Activated T-helper 1 cell treated with Interleukin-2 at 50 U/mL for 16 hours (primary cell): Measurements from ENCODE around the gene SPECC1.
"Not testable (repeated sequence)": the region's sequence is repeated elsewhere in the genome, so short reads cannot be mapped to it uniquely, and the experiment has no call there.

ENCODE experiments used
- DNase-seq: peaks from one replicate; pipeline ENCODE4 v3.0.0-alpha.2; 2020; ENCODE audit warnings: low read depth

Gene SPECC1, protein sequence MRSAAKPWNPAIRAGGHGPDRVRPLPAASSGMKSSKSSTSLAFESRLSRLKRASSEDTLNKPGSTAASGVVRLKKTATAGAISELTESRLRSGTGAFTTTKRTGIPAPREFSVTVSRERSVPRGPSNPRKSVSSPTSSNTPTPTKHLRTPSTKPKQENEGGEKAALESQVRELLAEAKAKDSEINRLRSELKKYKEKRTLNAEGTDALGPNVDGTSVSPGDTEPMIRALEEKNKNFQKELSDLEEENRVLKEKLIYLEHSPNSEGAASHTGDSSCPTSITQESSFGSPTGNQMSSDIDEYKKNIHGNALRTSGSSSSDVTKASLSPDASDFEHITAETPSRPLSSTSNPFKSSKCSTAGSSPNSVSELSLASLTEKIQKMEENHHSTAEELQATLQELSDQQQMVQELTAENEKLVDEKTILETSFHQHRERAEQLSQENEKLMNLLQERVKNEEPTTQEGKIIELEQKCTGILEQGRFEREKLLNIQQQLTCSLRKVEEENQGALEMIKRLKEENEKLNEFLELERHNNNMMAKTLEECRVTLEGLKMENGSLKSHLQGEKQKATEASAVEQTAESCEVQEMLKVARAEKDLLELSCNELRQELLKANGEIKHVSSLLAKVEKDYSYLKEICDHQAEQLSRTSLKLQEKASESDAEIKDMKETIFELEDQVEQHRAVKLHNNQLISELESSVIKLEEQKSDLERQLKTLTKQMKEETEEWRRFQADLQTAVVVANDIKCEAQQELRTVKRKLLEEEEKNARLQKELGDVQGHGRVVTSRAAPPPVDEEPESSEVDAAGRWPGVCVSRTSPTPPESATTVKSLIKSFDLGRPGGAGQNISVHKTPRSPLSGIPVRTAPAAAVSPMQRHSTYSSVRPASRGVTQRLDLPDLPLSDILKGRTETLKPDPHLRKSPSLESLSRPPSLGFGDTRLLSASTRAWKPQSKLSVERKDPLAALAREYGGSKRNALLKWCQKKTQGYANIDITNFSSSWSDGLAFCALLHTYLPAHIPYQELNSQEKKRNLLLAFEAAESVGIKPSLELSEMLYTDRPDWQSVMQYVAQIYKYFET

GRCh38 chr17:20009302-20010098 lies at the start of gene SPECC1:
Gene SPECC1, plus strand, starts transcription at chr17:20009359. Its CDS starts 87,293 bp downstream, at chr17:20096652.
- peak; percentile 82 for DNase-seq

GRCh38 chr17:19962954-19963353 lies 46.2 kb upstream of the SPECC1 start:
- not testable (repeated sequence) for DNase-seq

GRCh38 chr17:19973156-19973555 lies 36.0 kb upstream of the SPECC1 start:
- no peak for DNase-seq

DNA sequence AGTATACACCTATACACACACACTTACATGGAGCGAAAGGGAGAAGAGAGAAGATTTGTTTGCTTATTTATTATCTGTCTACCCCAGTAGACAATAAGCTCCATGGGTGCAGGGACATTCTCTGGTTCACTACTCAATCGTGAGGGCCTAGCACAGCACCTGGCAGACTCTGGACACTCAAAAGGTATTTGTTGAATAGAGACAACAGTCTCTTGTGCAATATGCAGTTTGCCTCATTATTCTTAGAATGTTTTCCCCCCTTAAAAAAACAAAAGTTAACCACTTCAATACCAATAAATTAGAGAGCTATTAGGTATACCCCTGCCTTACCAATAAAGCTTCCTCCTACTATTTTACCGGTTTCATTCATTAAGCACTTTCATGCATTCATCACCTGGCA lies 33.6 kb upstream of the SPECC1 start:
- DNase-seq: no peak

- peak; percentile 85 for DNase-seq
Observed at GRCh38 chr17:19977293-19978208, 31.6 kb upstream of the SPECC1 start, which contains the start of gene AKAP10. Gene AKAP10, minus strand, starts transcription at chr17:19977828. Its CDS starts 149 bp downstream, at chr17:19977679.

DNA sequence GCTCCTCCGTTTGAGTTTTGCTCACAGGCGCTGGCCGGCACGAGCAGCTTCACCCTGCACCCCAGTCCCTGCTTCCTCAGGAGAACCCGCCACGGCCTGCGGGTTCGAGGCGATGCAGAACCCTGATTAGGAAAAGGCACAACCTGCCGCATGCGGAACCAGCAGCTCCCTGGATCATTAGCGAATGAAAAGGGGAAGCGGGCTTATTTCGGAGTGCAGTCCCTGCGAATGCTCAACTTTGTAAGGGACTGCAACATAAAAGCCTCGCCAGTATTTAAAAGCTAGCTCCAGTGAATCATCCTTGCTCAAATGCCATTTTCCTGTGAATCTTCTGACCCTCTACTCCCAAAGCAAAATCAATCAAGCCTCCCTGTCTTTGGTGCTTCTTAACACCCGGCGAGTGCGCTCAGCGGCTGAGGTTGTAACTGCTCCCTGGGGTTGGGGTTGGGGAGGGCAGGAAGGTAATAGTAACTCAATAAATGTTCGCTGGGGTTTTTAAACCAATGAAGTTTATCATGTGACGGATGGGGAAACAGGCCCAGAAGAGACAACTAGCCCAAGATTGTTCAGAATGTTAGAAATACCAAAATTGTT lies 30.9 kb upstream of the SPECC1 start:
- no peak for DNase-seq

- DNase-seq: no peak
Observed at GRCh38 chr17:19978805-19979211, 30.4 kb upstream of the SPECC1 start.

GRCh38 chr17:19979917-19980770 lies 29.0 kb upstream of the SPECC1 start:
- DNase-seq: no peak

DNA sequence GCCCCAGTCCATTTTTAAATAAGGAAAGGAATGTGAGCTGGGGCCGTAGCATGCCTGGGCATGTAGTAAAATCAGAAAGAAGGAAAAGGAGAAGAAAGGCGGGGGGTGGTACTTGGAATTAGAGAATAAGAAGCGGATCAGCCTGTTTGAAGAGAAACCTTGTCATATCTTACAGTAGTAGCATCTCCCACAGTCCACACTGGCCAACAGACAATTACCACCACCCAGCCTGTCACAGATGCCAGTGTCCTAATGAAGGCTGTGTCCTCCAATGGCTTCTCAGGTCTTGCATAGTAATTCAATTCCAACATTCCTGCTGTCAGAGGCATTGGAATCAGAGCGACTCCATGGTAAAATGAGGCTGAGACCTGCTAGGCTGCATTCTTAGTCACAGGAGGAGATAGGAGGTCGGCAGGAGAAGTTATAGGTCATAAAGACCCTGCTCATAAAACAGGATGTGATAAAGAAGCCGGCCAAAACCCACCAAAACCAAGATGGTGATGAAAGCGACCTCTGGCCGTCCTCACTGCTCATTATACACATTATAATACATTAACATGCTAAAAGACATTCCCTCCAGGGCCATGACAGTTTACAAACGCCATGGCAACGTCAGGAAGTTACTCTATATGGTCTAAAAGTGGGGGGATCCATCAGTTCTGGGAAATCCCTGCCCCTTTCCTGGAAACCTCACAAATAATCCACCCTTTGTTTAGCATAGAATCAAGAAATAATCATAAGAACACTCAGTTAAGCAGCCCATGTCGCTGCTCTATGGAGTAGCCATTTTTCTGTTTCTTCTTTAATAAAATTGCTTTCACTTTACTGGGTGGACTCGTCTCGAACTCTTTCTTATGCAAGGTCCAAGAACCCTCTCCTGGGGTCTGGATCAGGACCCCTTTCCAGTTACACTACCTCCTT lies 22.0 kb upstream of the SPECC1 start:
- DNase-seq: no peak

- DNase-seq: no peak
Observed at GRCh38 chr17:19987897-19988296, 21.3 kb upstream of the SPECC1 start.

GRCh38 chr17:19991252-19991885 lies 17.8 kb upstream of the SPECC1 start:
- DNase-seq: no peak

GRCh38 chr17:19992803-19993713 lies 16.1 kb upstream of the SPECC1 start:
- peak; percentile 54 for DNase-seq

DNA sequence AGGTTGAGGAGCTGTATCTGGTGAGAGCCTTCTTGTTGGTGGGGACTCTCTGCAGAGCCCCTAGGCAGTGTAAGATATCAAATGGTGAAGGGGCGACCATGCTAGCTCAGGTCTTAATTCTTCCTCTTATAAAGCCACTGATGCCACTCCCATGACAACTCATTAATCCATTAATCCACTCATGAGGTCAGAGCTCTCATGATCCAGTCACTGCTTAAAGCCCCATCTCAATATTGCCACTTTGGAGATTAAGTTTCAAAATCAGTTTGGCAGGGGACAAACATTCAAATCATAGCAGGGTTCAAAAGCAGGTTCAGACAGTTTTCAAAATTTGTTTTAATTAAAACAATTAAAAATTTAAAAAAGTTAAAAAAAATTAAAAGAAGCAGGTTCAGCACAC lies 13.1 kb upstream of the SPECC1 start:
- no peak for DNase-seq

DNA sequence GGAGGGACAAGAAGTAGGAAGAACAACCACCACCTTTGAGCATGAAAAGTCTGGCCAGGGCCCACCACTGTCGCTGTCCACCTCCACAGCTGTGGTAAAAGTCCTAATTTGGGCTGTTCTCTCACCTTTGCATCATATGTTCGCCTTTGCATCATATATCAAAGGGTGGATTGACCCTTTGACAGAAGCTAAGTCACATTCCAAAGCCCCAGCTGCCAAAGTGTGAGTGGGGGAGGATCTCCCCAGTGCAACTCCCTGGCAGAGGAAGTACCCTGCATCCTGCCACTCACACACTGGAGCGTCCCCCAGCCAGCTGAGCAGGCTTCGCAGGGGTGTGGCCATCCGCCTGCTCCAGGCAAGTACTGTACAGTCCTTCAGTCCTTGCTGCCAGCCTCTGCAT lies 12.7 kb upstream of the SPECC1 start:
- DNase-seq: no peak

DNA sequence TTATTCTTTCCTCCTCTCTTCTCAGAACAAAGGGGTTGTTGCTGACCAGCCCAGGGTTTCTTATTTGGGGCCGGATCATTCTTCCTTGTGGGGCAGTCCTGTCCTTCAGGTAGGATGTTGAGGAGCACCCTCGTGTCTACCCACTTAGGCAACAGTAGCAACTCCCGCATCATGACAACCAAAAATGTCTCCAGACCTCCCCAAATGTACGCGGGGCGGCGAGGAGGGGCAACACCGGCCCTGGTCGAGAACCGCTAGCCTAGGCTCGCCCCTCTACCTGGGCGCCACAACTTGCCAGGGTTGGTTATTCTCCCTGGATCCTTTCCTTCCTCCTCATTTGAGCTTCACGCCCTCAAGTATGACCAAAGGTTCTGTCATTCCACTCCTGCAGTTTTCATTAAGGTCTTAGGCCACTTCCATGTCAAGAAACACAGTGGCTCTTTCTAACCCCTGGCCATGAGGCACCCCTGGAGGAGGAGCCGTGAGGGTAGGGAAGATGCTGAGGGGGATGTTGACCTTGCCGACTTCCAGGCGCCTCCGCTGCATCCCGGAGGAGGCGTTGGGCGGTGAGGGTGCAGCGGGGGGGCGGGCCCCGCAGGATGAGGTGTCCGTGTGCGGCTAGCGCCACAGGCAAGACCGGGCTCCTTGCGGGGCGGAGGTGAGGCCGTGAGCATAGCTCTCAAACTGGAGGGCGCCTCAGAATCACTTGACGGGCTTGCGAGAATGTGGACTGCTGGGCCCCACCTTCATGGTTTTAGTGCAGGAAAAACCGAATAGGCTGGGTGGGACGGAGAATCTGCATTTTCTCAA lies 712 bp upstream of the SPECC1 start:
- DNase-seq: no peak

GRCh38 chr17:20009052-20009301 lies 182 bp upstream of the SPECC1 start:
- no peak for DNase-seq
